Measurements from ENCODE around the gene THBS4. TPM values are rescaled to one million over a fixed set of nuclear protein-coding genes. Genes with fewer than 3 reads are reported as not detected.

The THBS4 gene
- total and polyA plus RNA-seq, 9 of the 15 experiments (the other 6 are each of a cell fraction or from before 2014, with no cell fraction given), result 0.07 to 0.08 TPM; not detected in 7

DNA sequence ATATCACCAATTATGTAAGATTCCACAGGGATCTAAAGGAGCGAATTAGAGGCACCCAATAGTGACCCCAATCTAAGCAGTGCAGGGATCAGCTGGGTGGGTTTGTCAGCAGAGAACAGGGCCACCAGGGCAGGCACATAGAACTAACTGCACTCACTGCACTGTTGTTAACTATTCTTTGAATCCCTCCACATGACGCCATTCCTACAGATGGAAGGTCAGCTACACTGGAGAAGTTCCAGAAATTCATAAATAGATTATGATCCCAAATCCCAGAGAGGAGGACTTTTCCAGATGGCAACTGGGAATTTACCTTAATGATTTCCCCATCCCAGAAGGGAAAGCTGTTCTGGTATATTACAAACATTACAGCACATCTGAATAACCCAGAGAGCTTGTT, 84.2 kb downstream of the THBS4 start (continued):
- TF ChIP-seq AFF1 (IDR thresholded peaks at IDR 0.05; ENCODE audit: low read depth in 1 of 2, partially characterized antibody in 2 of 2), result no peak
- TF ChIP-seq SNIP1 (IDR thresholded peaks at IDR 0.05; ENCODE audit: low read depth), result no peak

DNA sequence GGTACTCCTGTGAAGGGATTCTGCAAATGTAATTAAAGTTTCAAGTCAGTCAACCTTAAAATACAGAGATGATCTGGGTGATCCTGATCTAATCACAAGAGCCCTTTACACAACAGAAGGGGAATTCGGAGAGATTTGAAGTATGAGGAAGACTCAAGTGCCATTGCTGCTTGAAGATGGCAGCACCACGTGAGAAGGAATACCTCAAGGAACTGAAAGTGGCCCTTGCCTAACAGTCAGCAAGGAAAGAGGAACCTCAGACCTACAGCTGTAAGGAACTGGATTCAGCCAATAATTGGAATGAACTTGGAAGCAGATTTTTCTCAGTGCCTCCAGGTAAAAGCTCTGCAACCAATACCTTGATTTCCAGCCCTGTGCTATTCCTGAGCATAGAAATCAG, 87.4 kb downstream of the THBS4 start:
- DNase-seq (ENCODE audit: extremely low read depth in 1 of 4, low spot score in 3 of 4) (no peak), ATAC-seq (no peak), FAIRE-seq (no peak)
- Histone ChIP-seq H3K9ac (ENCODE audit: insufficient read depth in 1 of 2, low read depth in 2 of 2, low read length in 2 of 2) (no peak overlapping the region), H3K4me1 (replicated peaks in 1 of 2; ENCODE audit: control insufficient read depth in 2 of 2, insufficient read depth in 2 of 2, low read length in 2 of 2) (no peaks in the 10 kb centered on the region), H3K27ac (ENCODE audit: extremely low read depth, low read depth, low read length) (no peak overlapping the region), H3K4me3 (no peak overlapping the region), H2AFZ (ENCODE audit: low read depth, low read length) (no peak overlapping the region), H3K79me2 (ENCODE audit: control insufficient read depth, insufficient read depth, low read length) (no peaks in the 10 kb centered on the region), H3K4me2 (ENCODE audit: insufficient read depth, low read length) (no peak overlapping the region), H3K9me1 (ENCODE audit: control insufficient read depth, insufficient read depth, low read length) (no peaks in the 10 kb centered on the region), H3K36me3 (ENCODE audit: control insufficient read depth, insufficient read depth, low read length) (no peaks in the 10 kb centered on the region), H4K20me1 (replicated peaks; ENCODE audit: control insufficient read depth, insufficient read depth, low read length) (no peaks in the 10 kb centered on the region), H3K27me3 (ENCODE audit: control insufficient read depth in 2 of 2, insufficient read depth in 2 of 2, low read length in 2 of 2) (peaks cover 3 to 16% of the 10 kb centered on the region in 2 experiments; a peak in 4 of 5 replicates), H3K9me3 (replicated peaks; ENCODE audit: control insufficient read depth, insufficient read depth, low read depth, low read length) (0 out of 2 replicates have a peak, but pooled peaks cover 3% of the 10 kb centered on the region)
- TF ChIP-seq DLX4 (CRISPR knock-in tag; IDR thresholded peaks at IDR 0.05) (no peak), ZNF79 (CRISPR knock-in tag; IDR thresholded peaks at IDR 0.05; ENCODE audit: low read depth) (no peak), ELK3 (CRISPR knock-in tag; IDR thresholded peaks at IDR 0.05) (no peak), NR1H2 (CRISPR knock-in tag; IDR thresholded peaks at IDR 0.05) (no peak), NONO (IDR thresholded peaks at IDR 0.05; ENCODE audit: low read depth in 2 of 2, low read length in 1 of 2) (no peak), ZC3H4 (CRISPR knock-in tag; IDR thresholded peaks at IDR 0.05; ENCODE audit: borderline replicate concordance) (no peak)
- CTCF ChIA-PET (ENCODE audit: low intra/inter-chr PET ratio), result interaction anchor here (0.6 kb wide), 1 partner anchor 179 kb away, joined by 6 read pairs; no protein-coding TSS in a partner anchor
- in situ Hi-C loops (cut with MboI), result loop anchor here (25.0 kb wide), 1 partner anchor 1065 kb away; no protein-coding TSS in a partner anchor
- intact Hi-C loops (cut with micrococcal nuclease), result no loop called here
- POLR2A ChIA-PET, result no interaction called here
- BruUV-seq (replicated peaks), result no TSS peak
- WGBS (ENCODE audit: insufficient coverage, low coverage, missing lambda C conversion rate), result 0% methylated on average over 2 of the region's 2 CpGs
